Suprapubic skin (tissue), 4 donors: Measurements from ENCODE around the gene GALNT12.

Source experiments
- POLR2A ChIP-seq, 2 donors: fragments of 450-650 bp; IDR thresholded peaks; one replicate each; pipeline ENCODE4 v1.6.1; 2017; ENCODE audit warnings: antibody characterized with exemption in 2 of 2, mild to moderate bottlenecking in 2 of 2, moderate library complexity in 2 of 2
- POLR2AphosphoS5 ChIP-seq, 3 donors: sonication (generic); formaldehyde crosslinking; IDR thresholded peaks; one replicate each; pipeline ENCODE4 v1.6.1; 2017; ENCODE audit warnings: antibody characterized with exemption in 3 of 3
- TF ChIP-seq, protein P1 (sequence below), 2 donors: fragments of 200-600 bp in 1 of 2; fragments of 450-650 bp in 1 of 2; sonication (generic) in 1 of 2; IDR thresholded peaks; one replicate each; pipeline ENCODE4 v1.5.1; 2016 to 2019; ENCODE audit warnings: antibody characterized with exemption in 2 of 2, mild to moderate bottlenecking in 1 of 2, moderate library complexity in 1 of 2

DNA sequence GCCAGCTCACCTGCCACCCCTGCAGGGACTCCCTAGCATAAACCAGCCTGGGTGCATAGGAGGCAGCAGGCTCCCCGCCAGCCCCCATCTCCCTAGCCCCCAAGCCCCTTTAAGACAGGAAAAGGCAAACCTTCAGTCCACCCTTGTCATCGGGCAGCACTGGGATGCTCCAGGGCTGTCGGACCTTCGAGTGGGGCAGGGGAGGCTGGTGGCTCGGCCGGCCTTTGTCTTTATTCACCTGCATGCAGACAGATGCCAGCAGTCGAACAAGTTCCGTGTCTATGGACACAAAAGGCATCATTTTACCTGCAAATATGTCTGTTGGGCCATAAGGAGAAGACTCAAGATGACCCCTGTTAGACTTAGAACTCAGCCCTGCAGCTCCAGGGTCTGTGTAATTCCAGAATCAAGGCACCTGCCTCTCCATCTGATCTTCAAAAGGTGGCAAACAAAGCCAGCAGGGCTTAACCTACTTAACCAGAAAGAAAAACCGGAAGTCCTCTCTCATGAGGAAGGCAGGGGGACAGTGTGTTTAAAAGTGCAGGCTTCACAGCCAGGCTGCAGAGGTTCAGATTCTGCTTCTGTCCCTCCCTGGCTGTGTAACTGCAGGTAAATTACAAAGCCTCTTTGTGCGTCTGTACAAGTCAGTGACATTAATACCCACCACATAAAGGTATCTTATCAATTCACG, 27.3 kb upstream of the GALNT12 start:
- TF ChIP-seq, protein P1, sequence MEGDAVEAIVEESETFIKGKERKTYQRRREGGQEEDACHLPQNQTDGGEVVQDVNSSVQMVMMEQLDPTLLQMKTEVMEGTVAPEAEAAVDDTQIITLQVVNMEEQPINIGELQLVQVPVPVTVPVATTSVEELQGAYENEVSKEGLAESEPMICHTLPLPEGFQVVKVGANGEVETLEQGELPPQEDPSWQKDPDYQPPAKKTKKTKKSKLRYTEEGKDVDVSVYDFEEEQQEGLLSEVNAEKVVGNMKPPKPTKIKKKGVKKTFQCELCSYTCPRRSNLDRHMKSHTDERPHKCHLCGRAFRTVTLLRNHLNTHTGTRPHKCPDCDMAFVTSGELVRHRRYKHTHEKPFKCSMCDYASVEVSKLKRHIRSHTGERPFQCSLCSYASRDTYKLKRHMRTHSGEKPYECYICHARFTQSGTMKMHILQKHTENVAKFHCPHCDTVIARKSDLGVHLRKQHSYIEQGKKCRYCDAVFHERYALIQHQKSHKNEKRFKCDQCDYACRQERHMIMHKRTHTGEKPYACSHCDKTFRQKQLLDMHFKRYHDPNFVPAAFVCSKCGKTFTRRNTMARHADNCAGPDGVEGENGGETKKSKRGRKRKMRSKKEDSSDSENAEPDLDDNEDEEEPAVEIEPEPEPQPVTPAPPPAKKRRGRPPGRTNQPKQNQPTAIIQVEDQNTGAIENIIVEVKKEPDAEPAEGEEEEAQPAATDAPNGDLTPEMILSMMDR (IDR thresholded peaks at IDR 0.05), result no peak
- TF ChIP-seq POLR2A (IDR thresholded peaks at IDR 0.05) (no peak), POLR2AphosphoS5 (IDR thresholded peaks at IDR 0.05) (no peak)
